ENCODE data around the gene CDR2.

GRCh38 chr16:22353191-22353919 is 21.1 kb downstream of the CDR2 start:
- TF ChIP-seq, protein P1, sequence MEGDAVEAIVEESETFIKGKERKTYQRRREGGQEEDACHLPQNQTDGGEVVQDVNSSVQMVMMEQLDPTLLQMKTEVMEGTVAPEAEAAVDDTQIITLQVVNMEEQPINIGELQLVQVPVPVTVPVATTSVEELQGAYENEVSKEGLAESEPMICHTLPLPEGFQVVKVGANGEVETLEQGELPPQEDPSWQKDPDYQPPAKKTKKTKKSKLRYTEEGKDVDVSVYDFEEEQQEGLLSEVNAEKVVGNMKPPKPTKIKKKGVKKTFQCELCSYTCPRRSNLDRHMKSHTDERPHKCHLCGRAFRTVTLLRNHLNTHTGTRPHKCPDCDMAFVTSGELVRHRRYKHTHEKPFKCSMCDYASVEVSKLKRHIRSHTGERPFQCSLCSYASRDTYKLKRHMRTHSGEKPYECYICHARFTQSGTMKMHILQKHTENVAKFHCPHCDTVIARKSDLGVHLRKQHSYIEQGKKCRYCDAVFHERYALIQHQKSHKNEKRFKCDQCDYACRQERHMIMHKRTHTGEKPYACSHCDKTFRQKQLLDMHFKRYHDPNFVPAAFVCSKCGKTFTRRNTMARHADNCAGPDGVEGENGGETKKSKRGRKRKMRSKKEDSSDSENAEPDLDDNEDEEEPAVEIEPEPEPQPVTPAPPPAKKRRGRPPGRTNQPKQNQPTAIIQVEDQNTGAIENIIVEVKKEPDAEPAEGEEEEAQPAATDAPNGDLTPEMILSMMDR (conservative IDR thresholded peaks at IDR 0.05; ENCODE audit: low read depth, low read length), result no peak
- no peak for TF ChIP-seq EZH2 (IDR thresholded peaks at IDR 0.05; ENCODE audit: low read length, unreplicated experiment)
